Mesenchymal stem cell (in vitro differentiated cells and primary cell): ENCODE data around the gene CHRNA7.

Experiments
- DNase-seq: peaks from one replicate; pipeline ENCODE4 v3.0.0-alpha.2; 2013
- H2AFZ ChIP-seq: one replicate; pipeline ENCODE4 v1.6.1; 2013; ENCODE audit warnings: low read depth, mild to moderate bottlenecking, control low read depth, inconsistent platforms, low read length, moderate library complexity
- H2AK5ac ChIP-seq: 2 replicates; pipeline ENCODE4 v1.6.1; 2013; ENCODE audit warnings: low read length, moderate library complexity, mild to moderate bottlenecking, inconsistent platforms; ENCODE audit not compliant: severe bottlenecking
- H2BK120ac ChIP-seq: one replicate; pipeline ENCODE4 v1.6.1; 2013; ENCODE audit warnings: low read depth, mild to moderate bottlenecking, inconsistent platforms, low read length, moderate library complexity
- H2BK12ac ChIP-seq, 2 experiments: one replicate each; pipeline ENCODE4 v1.6.1; 2013; ENCODE audit warnings: inconsistent platforms in 2 of 2, low read length in 2 of 2, mild to moderate bottlenecking in 2 of 2, moderate library complexity in 2 of 2, control low read depth in 1 of 2
- H2BK15ac ChIP-seq: one replicate; pipeline ENCODE4 v1.6.1; 2013; ENCODE audit warnings: mild to moderate bottlenecking, low read depth, inconsistent platforms; ENCODE audit not compliant: poor library complexity, severe bottlenecking
- H2BK5ac ChIP-seq: 2 replicates; pipeline ENCODE4 v1.6.1; 2013; ENCODE audit warnings: low read depth, mild to moderate bottlenecking, low read length, control low read depth, inconsistent platforms; ENCODE audit not compliant: poor library complexity, severe bottlenecking
- H3K14ac ChIP-seq, 2 experiments: one replicate each; pipeline ENCODE4 v1.6.1; 2013; ENCODE audit warnings: inconsistent platforms in 2 of 2, low read length in 2 of 2, control low read depth in 1 of 2, mild to moderate bottlenecking in 1 of 2, moderate library complexity in 1 of 2
- H3K18ac ChIP-seq, 2 experiments: one replicate each; pipeline ENCODE4 v1.6.1; 2013; ENCODE audit warnings: inconsistent platforms in 2 of 2, low read length in 2 of 2, control low read depth in 1 of 2, low read depth in 1 of 2, mild to moderate bottlenecking in 1 of 2
- H3K23ac ChIP-seq, 2 experiments: one replicate each; pipeline ENCODE4 v1.6.1; 2013; ENCODE audit warnings: inconsistent platforms in 2 of 2, low read length in 2 of 2, mild to moderate bottlenecking in 2 of 2, moderate library complexity in 2 of 2, control low read depth in 1 of 2
- H3K27ac ChIP-seq: 2 replicates; pipeline ENCODE4 v1.5.1; 2013; ENCODE audit warnings: mild to moderate bottlenecking, moderate library complexity, low read length, control low read depth, inconsistent platforms; ENCODE audit not compliant: poor library complexity, severe bottlenecking
- H3K27me3 ChIP-seq, 2 experiments: 2 replicates each; pipeline versions ENCODE4 v1.6.1 to v1.7.0; 2013; ENCODE audit warnings: low read length in 2 of 2, mild to moderate bottlenecking in 2 of 2, moderate library complexity in 2 of 2, control low read depth in 1 of 2, inconsistent platforms in 1 of 2; ENCODE audit not compliant: control insufficient read depth in 1 of 2, insufficient read depth in 1 of 2
- H3K36me3 ChIP-seq, 2 experiments: 2 replicates each; pipeline versions ENCODE4 v1.6.1 to v1.7.0; 2013; ENCODE audit warnings: low read length in 2 of 2, control low read depth in 1 of 2, inconsistent platforms in 1 of 2, low read depth in 1 of 2, mild to moderate bottlenecking in 1 of 2; ENCODE audit not compliant: insufficient read depth in 2 of 2, control insufficient read depth in 1 of 2
- H3K4ac ChIP-seq, 2 experiments: one replicate each; pipeline ENCODE4 v1.6.1; 2013; ENCODE audit warnings: inconsistent platforms in 2 of 2, low read length in 2 of 2, mild to moderate bottlenecking in 2 of 2, moderate library complexity in 2 of 2, control low read depth in 1 of 2, low read depth in 1 of 2
- H3K4me1 ChIP-seq: 2 replicates; pipeline ENCODE4 v1.6.1; 2013; ENCODE audit warnings: low read depth, low read length, control low read depth; ENCODE audit not compliant: control insufficient read depth, insufficient read depth
- H3K4me2 ChIP-seq: 2 replicates; pipeline ENCODE4 v1.6.1; 2013; ENCODE audit warnings: low read length, mild to moderate bottlenecking, inconsistent platforms; ENCODE audit not compliant: poor library complexity, severe bottlenecking
- H3K4me3 ChIP-seq, 2 experiments: 2 replicates each; pipeline versions ENCODE4 v1.5.1 to v1.7.0; 2013; ENCODE audit warnings: low read length in 2 of 2, mild to moderate bottlenecking in 2 of 2, control low read depth in 1 of 2, low read depth in 1 of 2; ENCODE audit not compliant: insufficient read depth in 1 of 2
- H3K79me1 ChIP-seq: replicated peaks from 2 replicates; pipeline ENCODE4 v1.6.1; 2013; ENCODE audit warnings: mild to moderate bottlenecking, control low read depth, low read length, inconsistent platforms; ENCODE audit not compliant: poor library complexity, severe bottlenecking
- H3K9ac ChIP-seq: 2 replicates; pipeline ENCODE4 v1.7.0; 2013; ENCODE audit warnings: mild to moderate bottlenecking, low read length, moderate library complexity
- H3K9me3 ChIP-seq: 2 replicates; pipeline ENCODE4 v1.7.0; 2013; ENCODE audit warnings: mild to moderate bottlenecking, low read length; ENCODE audit not compliant: control insufficient read depth
- H4K8ac ChIP-seq: one replicate; pipeline ENCODE4 v1.6.1; 2013; ENCODE audit warnings: inconsistent platforms, mild to moderate bottlenecking, low read length, moderate library complexity
- H4K91ac ChIP-seq: one replicate; pipeline ENCODE4 v1.6.1; 2013; ENCODE audit warnings: mild to moderate bottlenecking, low read length, inconsistent platforms
- WGBS: methylation state at CpG from one replicate; pipeline ENCODE4 v1.1.7; 2013; ENCODE audit warnings: mixed read lengths; 5-methylcytosine and 5-hydroxymethylcytosine counted together

CHRNA7 gene

DNA sequence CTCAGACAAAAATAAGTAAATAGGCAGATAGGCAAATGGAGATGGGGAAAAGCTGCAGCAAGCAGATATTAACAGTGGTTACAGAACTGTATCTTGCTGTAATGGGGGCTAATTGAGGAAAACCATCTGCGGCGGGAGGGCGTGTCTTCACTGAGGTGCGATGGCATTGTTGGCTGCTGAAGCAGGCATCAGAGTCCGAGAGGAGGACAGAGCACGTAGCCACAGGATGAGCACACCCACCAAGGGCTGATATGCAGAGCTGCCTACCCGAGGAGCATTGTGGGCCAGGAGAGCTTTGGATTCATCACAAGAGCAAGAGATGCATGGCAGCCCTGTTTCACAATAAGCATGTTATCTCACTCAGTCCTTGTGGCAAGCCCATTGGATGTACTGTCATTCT lies 30.4 kb downstream of the CHRNA7 start:
- H3K9ac ChIP-seq, result no peak overlapping the region
- H3K4me3 ChIP-seq, result no peak overlapping the region
- H3K4me1 ChIP-seq, result no peaks in the 10 kb centered on the region
- H3K79me1 ChIP-seq, result no peaks in the 10 kb centered on the region
- no peak overlapping the region for H2AFZ ChIP-seq
- H3K27ac ChIP-seq, result no peak overlapping the region
- no peak overlapping the region for H2BK5ac ChIP-seq
- H3K36me3 ChIP-seq, result no peaks in the 10 kb centered on the region
- H2AK5ac ChIP-seq, result no peak overlapping the region
- H2BK12ac ChIP-seq, result no peak overlapping the region
- no peak overlapping the region for H3K14ac ChIP-seq
- no peak overlapping the region for H3K4me2 ChIP-seq
- no peaks in the 10 kb centered on the region for H3K27me3 ChIP-seq
- H2BK120ac ChIP-seq, result no peak overlapping the region
- H3K4ac ChIP-seq, result no peak overlapping the region
- 90% methylated on average over 7 of the region's 7 CpGs for WGBS
- peaks cover 11% of the 10 kb centered on the region for H3K9me3 ChIP-seq
- no peak for DNase-seq
- no peak overlapping the region for H3K18ac ChIP-seq
- no peak overlapping the region for H2BK15ac ChIP-seq
- H4K8ac ChIP-seq, result no peak overlapping the region
- H3K23ac ChIP-seq, result no peak overlapping the region
- no peak overlapping the region for H4K91ac ChIP-seq

DNA sequence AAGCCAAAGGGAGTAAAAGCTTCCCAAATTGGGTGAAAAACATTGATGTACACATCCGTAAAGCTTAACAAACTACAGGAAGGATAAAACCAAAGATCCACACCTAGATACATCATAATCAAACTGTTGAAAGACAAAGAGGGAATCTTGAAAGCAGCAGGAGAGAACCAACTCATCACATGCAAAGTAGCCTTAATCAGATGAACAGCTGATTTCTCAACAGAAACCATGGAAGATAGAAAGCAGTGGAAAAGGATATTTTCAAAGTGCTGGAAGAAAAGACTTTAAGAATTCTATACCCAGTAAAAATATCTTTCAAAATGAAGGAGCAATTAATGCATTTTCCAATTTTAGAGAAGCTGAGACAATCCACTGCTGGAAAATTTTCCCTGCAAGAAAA lies 36.8 kb downstream of the CHRNA7 start:
- H2BK15ac ChIP-seq, result no peak overlapping the region

DNA sequence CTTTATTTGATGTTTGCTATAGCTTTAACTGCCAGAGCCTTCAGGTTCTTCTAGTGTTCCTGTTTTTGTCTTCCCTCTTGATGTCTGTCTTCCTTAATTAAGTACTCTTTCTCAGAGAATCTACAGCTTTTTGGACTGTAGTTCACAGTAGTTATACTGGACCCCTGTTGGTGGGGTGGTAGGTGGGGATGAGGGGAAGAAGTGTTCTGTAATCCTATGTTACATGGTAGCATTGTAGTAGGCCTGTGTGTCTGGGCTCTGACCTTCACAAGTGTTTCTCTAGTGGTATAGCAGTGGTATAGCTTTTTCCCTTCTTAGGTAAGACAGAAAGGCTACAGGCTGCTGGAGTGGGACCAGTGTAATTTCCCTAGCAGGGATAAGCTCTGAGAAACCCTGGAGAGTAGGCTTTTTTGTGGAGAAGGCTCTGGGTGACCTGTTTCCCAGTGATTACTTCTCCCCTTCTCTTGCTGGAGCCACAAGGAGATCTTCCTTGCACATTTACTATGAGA lies 59.6 kb downstream of the CHRNA7 start:
- Histone ChIP-seq H3K4ac (no peak overlapping the region), H3K9ac (no peak overlapping the region), H2BK12ac (no peak overlapping the region), H3K23ac (no peak overlapping the region), H3K14ac (no peak overlapping the region), H2BK5ac (no peak overlapping the region), H4K91ac (no peak overlapping the region), H2BK15ac (no peak overlapping the region), H2AFZ (no peak overlapping the region), H3K4me3 (no peak overlapping the region), H3K9me3 (peaks cover 10% of the 10 kb centered on the region), H3K18ac (no peak overlapping the region), H4K8ac (no peak overlapping the region), H3K27ac (no peak overlapping the region), H3K79me1 (no peaks in the 10 kb centered on the region), H3K4me1 (no peaks in the 10 kb centered on the region), H2AK5ac (no peak overlapping the region), H3K36me3 (no peaks in the 10 kb centered on the region), H3K4me2 (no peak overlapping the region), H2BK120ac (no peak overlapping the region), H3K27me3 (no peaks in the 10 kb centered on the region)
- DNase-seq, result no peak

More for the DNA sequence above, 36.8 kb downstream of the CHRNA7 start:
- Histone ChIP-seq H2BK5ac (no peak overlapping the region), H3K18ac (no peak overlapping the region), H3K4ac (no peak overlapping the region), H2AK5ac (no peak overlapping the region), H3K9ac (no peak overlapping the region), H3K23ac (no peak overlapping the region), H3K9me3 (peaks cover 27% of the 10 kb centered on the region), H3K14ac (no peak overlapping the region), H2BK12ac (no peak overlapping the region), H3K79me1 (no peaks in the 10 kb centered on the region), H4K8ac (no peak overlapping the region), H3K27ac (no peak overlapping the region), H3K4me2 (no peak overlapping the region), H3K4me3 (no peak overlapping the region), H2AFZ (no peak overlapping the region), H3K27me3 (no peaks in the 10 kb centered on the region), H4K91ac (no peak overlapping the region), H2BK120ac (no peak overlapping the region), H3K4me1 (no peaks in the 10 kb centered on the region), H3K36me3 (no peaks in the 10 kb centered on the region)
- 71% methylated on average over 1 of the region's 1 CpG for WGBS
- no peak for DNase-seq

DNA sequence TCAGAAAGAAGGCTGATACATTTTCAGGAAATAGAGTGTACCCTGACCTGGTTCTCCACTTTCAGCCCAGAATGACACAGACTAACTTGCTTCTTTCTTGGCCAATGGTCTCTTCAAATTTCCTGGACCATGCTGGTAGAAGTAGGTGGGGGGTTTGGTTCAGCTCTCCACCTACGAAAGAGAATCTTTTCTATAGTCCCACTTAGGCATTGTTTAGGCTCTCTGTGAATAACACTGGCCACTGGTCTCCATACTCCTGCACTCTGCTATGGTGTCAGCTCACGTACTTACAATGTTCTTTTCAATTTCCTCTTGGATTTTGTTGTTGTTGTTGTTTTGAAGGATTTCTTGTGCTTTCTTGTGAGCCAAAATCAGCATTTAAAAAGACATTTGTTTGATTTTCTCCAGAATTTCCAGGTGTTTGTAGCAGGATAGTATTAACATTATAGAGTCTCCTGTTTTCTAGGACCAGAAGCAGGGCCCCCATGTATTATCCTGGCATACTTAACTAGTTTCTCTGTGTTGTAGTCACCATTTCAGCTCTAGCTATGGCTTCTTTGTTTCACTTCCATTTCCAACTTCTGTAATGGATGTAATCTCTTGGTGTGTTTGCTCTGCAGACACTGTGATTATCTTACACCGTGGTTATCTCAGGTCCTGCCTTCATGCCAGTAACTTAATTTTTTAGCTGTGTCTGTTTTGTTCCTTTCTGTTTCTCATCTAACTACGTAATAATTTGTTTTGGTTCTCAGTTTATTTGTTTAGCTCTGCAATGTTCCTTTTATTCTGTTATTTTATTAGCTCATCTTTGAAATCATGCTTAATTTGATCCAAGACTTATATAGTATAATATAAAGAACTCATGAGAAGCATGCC lies 61.4 kb downstream of the CHRNA7 start:
- Histone ChIP-seq H3K4ac (no peak overlapping the region), H3K9ac (no peak overlapping the region), H3K4me2 (no peak overlapping the region), H3K36me3 (no peaks in the 10 kb centered on the region), H2BK5ac (no peak overlapping the region), H3K23ac (no peak overlapping the region), H3K4me3 (no peak overlapping the region), H3K14ac (no peak overlapping the region), H2AFZ (no peak overlapping the region), H3K79me1 (no peaks in the 10 kb centered on the region), H2AK5ac (no peak overlapping the region), H2BK15ac (no peak overlapping the region), H4K8ac (no peak overlapping the region), H3K4me1 (no peaks in the 10 kb centered on the region), H3K27ac (no peak overlapping the region), H3K18ac (no peak overlapping the region), H2BK120ac (no peak overlapping the region), H3K9me3 (peaks cover 10% of the 10 kb centered on the region), H4K91ac (no peak overlapping the region), H3K27me3 (no peaks in the 10 kb centered on the region), H2BK12ac (no peak overlapping the region)
- no peak for DNase-seq
- WGBS, result 61% methylated on average over 2 of the region's 4 CpGs
